NCI-H460 (cell line): Measurements from ENCODE around the gene MVP. TPM values are rescaled to one million over a fixed set of nuclear protein-coding genes. Genes with fewer than 3 reads are reported as not detected.
A peak's percentile ranks its signal among the peaks of the same experiment; 100 is the strongest.
"Not testable (repeated sequence)": the region's sequence is repeated elsewhere in the genome, so short reads cannot be mapped to it uniquely, and the experiment has no call there.

ENCODE experiments used
- DNase-seq: peaks from one replicate; pipeline ENCODE4 v3.0.0-alpha.2; 2016; ENCODE audit warnings: low read depth; ENCODE audit errors: extremely low read depth
- polyA plus RNA-seq: library from polyadenylated mRNA; depleted of rRNA; stranded (reverse); fragments of >200 nt; gene quantifications from 2 replicates; pipeline ENCODE4 v1.2.3, GENCODE V29; 2014; cell fraction: nucleus; rRNA removed
- total RNA-seq: library from RNA; depleted of rRNA; stranded (reverse); fragments of >200 nt; shearing (Covaris generic); gene quantifications from 2 replicates; pipeline ENCODE4 v1.2.3, GENCODE V29; 2014; rRNA removed

Gene MVP
- total RNA-seq, result 32.9 and 35.9 TPM in 2 replicates
- polyA plus RNA-seq, result 18.9 and 21.7 TPM in 2 replicates

GRCh38 chr16:29820271-29820701, at the start of gene MVP:
Gene MVP (plus strand): TSS chr16:29820462. CDS start chr16:29830550, 10,088 bp downstream.
- DNase-seq, result no peak

DNA sequence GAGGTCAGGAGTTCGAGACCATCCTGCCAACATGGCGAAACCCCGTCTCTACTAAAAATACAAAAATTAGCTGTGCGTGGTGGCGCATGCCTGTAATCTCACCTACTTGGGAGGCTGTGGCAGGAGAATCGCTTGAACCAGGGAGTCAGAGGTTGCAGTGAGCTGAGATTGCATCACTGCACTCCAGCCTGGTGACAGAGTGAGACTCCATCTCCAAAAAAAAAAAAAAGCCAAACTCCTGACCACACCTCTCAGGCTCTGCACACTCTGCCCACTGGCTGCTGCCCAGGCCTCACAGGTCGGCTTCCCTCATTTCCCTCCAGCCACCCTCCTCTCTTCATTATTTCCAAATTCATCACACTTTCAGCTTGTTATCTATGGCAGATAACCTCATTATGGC, 47.9 kb upstream of the MVP start:
- DNase-seq, result not testable (repeated sequence)

DNA sequence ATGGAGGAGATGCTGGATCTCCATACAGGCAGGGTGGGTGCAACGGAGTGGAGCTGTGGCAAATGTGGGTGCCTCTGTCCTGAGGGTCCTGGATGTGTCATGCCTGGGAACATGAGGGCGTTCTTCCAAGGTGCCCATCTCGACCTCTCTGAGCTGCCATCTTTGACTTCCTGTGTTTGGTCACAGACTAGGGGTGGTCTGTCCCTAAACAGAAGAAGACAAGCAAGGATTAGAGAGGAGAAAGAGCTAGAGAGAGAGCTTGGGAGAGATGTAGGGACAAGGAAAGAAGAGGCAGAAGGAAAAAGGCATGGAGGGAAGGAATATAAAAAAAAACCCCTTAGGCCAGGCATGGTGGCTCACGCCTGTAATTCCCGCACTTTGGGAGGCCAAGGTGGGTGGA, 45.5 kb upstream of the MVP start:
- no peak for DNase-seq

DNA sequence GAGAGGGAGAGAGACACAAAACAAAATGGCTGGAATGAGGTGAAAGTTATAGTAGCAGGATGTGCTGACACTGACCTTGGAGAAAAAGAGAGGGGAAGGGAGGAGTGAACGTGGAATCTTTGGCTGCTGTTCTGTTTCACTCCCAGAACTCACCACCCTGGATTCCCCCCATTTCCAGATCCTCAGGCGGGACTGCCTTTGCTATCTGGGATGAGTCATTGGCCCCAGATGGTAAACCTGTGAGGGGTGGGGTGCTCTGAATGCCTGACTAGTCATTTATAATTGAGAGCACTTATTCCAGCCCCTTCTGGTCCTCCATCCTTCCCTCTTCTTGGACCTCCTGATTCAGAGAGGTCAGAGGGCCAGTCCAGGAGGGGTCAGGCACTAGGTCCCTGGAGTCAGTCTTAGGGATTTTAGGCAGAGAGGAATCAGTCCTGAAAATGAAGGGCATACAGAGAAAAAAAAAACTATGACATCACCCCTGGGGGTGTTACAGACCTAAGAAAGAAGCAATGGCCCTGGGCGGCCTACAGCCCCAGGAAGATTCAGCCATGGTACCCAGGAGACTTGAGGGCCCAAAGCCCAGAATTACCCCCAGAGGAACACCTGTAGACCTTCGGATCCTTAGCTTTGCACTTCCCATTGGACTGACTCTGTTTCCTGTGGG, 44.4 kb upstream of the MVP start:
- DNase-seq, result no peak

GRCh38 chr16:29777576-29778350, 42.5 kb upstream of the MVP start, which contains the start of gene ZG16:
Gene ZG16 (plus strand): TSS chr16:29778256. CDS start chr16:29779267, 1,011 bp downstream.
- DNase-seq, result no peak

GRCh38 chr16:29779474-29779873, 40.8 kb upstream of the MVP start:
- DNase-seq, result no peak

DNA sequence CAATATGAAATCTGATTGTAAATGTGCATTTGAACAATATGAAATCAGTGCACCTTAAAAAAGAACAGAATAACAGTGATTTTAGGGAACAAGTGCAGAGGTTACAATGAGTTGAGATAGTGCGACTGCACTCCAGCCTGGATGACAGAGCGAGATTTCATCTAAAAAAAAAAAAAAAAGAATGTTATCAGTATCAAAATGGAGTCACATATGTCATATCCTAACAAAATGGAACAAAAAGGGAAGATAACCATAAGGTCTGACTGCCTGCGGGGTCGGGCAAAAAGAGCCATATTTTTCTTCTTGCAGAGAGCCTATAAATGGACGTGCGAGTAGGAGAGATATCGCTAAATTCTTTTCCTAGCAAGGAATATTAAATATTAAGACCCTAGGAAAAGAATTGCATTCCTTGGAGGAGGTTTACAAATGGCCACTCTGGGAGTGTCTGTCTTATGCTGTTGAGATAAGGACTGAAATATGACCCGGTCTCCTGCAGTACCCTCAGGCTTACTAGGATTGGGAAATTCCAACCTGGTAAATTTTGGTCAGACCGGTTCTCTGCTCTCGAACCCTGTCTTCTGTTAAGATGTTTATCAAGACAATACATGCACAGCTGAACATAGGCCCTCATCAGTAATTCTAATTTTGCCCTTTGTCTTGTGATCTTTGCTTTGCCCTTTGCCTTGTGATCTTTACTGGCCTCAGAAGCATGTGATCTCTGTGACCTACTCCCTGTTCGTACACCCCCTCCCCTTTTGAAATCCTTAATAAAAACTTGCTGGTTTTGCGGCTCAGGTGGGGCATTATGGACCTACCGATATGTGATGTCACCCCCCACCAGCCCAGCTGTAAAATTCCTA, 36.9 kb upstream of the MVP start:
- not testable (repeated sequence) for DNase-seq

DNA sequence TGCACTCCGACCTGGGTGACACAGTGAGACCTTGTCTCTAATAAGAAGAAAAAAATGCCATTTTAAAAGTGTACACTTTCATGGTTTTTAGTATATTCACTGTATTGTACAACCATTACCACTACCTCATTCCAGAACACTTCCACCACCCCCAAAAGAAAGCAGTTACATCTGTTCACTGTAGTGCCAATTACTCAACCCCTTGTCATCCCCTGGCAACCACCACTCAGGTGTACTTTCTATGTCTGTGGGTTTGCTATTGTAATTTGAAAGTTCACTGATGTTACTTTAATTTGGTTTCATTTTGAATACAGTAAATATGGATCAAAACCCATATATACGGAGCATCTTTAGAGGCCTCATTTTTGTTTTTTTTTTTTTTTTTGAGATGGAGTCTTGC, 36.1 kb upstream of the MVP start:
- no peak for DNase-seq

GRCh38 chr16:29784901-29785500, 35.3 kb upstream of the MVP start:
- no peak for DNase-seq

GRCh38 chr16:29787155-29787554, 33.1 kb upstream of the MVP start:
- DNase-seq, result not testable (repeated sequence)

DNA sequence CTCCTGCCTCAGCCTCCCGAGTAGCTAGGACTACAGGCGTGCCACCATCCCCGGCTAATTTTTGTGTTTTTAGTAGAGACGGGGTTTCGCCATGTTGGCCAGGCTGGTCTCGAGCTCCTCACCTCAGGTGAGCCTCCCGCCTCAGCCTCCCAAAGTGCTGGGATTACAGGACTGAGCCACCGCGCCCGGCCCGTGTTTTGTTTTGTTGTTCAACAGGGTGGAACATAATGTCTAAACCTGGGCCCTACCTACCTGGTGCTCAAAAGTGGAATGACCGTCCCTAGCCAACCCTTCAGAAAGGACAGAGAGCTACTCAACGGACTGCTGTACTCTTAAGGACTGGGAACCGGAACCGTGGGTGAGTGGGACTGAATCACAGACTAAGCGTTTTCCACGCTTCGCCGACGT, 30.5 kb upstream of the MVP start:
- DNase-seq, result no peak

DNA sequence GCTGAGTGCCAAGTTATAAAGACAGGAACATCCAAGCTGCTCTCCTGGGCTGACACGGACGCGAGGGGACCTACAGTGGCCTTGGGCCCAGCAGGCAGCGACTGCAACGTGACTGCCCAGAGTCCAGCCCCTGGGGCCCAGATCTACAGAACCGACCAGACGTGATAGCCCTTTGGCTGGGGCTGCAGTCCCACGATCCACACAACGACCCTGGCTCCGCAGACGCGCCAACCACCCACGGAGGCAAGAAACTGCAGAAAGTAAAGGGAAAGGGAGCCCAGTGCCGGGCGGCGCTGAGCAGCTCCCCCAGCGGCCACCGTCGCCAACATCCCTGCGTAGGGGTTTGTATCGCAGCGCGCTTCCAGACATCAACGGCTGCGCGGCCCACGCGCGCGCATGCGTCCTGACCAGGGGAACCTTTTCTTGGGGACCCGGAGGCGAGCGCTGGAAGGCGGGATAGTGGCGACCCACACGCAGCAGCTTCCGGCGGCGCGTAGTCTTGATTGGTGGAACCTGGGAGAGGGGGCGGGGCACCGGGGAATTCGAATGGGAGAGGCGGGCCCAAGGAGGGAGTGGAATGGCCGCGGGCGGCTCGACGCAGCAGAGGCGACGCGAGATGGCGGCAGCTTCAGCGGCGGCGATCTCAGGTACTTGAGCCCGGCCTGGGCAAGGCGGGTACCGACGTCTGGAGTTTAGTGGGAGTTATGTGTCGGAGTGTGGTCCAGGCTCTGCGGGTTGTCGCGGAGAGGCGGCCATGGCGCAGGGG, 29.9 kb upstream of the MVP start, which contains the start of gene KIF22:
TSS of gene KIF22 (plus strand) at position 569 of the 766 bp plus-strand sequence. CDS start at position 578, 9 bp downstream.
- DNase-seq, result peak; percentile 98

GRCh38 chr16:29790949-29791844, 29.1 kb upstream of the MVP start:
- no peak for DNase-seq

DNA sequence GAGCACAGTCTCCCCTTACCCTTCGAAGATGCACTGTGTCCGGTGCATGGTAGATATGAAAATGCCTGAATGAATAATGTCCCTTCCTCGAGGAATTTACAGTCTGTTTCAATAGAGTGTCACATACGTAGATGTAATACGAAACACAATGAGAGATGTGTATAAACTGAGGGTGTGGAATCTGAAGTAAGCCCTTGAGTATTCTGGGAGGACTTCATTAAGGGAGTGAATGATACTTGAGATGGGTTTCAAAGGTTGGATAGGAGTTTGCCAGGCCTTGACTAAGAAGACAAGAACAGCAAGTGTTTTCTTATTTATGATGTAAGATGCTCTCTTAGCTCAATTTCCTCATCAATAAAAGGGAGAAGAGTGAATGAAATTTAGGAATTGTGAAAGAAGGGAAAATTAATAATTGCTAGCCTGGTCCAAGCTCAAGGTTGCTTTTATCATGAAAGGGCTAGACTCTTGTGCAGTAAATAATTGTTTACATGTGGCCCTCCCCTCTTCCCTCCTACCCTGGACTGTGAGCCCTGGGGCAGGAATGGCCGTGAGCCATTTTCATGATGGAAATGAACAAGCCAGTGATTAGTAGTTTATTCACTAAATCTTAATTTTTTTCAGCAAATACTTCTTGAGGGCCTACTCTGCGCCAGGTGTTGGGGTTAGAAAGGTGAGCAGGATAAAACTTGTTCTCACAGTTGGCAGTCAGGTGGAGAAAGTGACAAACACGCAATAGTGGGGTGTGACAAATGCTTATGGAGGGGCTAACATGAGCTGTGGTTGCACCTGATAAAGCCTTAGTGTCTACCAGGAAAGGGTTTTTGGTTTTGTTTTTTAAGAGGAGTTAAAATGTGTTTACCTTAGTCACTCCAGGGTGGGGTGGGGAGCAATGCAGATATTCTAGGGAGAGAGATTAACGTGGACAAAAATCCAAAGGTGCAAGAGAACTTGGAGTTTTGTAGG, 28.1 kb upstream of the MVP start:
- peak; percentile 68 for DNase-seq

- DNase-seq, result not testable (repeated sequence)
Measured at GRCh38 chr16:29793153-29793552, 27.1 kb upstream of the MVP start.

DNA sequence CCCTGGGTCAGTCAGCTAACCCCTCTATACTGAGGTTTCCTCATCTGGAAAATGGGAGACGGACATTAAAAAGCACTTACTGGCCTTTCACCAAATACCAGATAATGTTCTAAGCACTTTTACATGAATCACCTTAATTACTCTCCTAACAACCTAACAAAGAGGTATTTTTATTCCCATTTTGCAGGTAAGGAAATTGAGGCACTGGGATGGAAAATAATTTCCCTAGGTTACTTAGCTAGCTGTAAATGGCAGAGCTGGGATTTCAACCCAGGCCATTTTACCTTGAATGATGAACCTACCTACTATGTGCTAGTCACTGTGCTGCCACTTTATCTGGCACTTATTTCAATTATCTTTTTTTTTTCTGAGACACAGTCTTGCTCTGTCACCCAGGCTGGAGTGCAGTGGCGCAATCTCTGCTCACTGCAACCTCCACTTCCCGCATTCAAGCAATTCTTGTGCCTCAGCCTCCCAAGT, 26.0 kb upstream of the MVP start:
- no peak for DNase-seq

DNA sequence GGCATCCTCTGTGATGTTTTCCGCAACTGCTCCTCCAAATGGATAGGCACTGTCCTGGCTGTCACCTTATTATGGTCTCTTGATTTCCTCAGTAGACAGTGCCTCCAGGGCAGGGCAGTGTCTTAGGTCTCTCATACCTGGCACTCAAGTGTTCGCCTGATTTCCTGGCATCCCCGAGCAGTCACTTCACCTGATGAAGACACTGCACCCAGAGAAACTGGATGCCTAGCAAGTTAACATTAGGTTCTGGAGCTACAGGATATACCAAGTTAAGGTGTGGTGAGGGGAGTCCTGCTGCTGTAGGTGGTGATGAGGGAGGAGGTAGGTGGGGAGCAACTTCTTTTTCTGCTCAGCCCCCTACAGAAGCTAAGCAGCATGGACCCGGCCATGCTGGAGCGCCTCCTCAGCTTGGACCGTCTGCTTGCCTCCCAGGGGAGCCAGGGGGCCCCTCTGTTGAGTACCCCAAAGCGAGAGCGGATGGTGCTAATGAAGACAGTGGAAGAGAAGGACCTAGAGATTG, 17.8 kb upstream of the MVP start:
- no peak for DNase-seq
